ENCODE data around the gene STX8. TPM values are rescaled to one million over a fixed set of nuclear protein-coding genes. Genes with fewer than 3 reads are reported as not detected.
A peak's percentile ranks its signal among the peaks of the same experiment; 100 is the strongest.

The STX8 gene
- total RNA-seq, 1 experiment from 2014 or later, result 38.8 TPM

DNA sequence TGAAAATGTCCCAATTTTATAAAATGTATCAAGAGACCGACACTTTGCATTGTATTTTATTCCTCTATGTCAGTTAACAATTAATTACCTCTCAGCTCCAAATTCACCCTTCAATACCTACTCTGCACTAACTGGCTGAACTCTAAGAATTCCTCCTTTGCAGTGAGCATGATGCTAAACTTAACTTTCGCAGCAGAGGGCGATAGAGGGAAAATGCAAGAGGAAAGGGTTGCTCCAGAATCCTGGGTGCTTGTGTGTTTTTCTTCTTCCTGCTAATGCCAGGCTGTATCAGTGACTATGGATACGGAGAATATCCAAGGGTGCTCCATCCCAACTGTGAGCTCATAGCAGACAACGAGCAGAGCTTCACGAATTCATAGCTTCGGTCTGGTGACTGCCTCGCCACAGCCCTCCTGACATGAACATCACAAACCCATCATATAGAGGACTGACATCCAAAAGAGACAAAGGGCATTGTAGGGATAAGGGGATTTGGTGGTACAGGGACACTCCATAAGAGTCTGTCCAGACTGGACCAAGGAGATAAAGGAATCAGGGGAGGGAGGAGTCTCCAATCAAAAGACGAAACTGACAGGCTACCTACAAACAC is 172.9 kb downstream of the STX8 start:
- Histone ChIP-seq H3K4me2 (ENCODE audit: low read length) (no peak overlapping the region), H3K4me1 (ENCODE audit: control insufficient read depth in 1 of 2, insufficient read depth in 2 of 2, low read length in 2 of 2) (peaks cover 5 to 7% of the 10 kb centered on the region in 2 experiments; a peak in 3 of 4 replicates), H4K20me1 (ENCODE audit: insufficient read depth) (no peaks in the 10 kb centered on the region), H3K4me3 (replicated peaks in 1 of 2; ENCODE audit: low read depth in 1 of 2, low read length in 2 of 2) (no peak overlapping the region), H3K27ac (ENCODE audit: low read depth, low read length) (no peak overlapping the region), H3K9me2 (ENCODE audit: insufficient read depth) (no peaks in the 10 kb centered on the region), H3K9ac (ENCODE audit: low read length) (no peak overlapping the region), H3K36me3 (ENCODE audit: control insufficient read depth in 1 of 2, insufficient read depth in 2 of 2, low read length in 2 of 2) (no peaks in the 10 kb centered on the region), H3K79me2 (ENCODE audit: insufficient read depth, low read length) (no peaks in the 10 kb centered on the region), H3K27me3 (ENCODE audit: insufficient read depth, low read length) (no peaks in the 10 kb centered on the region), H2AFZ (ENCODE audit: low read depth, low read length, poor library complexity, severe bottlenecking) (no peak overlapping the region), H3K9me3 (ENCODE audit: control insufficient read depth in 1 of 2, insufficient read depth in 1 of 2, low read depth in 1 of 2, low read length in 2 of 2) (no peaks in the 10 kb centered on the region)
- peak; percentile 47 for TF ChIP-seq RAD21 (IDR thresholded peaks at IDR 0.05; ENCODE audit: low read depth)
- TF ChIP-seq, protein P1, sequence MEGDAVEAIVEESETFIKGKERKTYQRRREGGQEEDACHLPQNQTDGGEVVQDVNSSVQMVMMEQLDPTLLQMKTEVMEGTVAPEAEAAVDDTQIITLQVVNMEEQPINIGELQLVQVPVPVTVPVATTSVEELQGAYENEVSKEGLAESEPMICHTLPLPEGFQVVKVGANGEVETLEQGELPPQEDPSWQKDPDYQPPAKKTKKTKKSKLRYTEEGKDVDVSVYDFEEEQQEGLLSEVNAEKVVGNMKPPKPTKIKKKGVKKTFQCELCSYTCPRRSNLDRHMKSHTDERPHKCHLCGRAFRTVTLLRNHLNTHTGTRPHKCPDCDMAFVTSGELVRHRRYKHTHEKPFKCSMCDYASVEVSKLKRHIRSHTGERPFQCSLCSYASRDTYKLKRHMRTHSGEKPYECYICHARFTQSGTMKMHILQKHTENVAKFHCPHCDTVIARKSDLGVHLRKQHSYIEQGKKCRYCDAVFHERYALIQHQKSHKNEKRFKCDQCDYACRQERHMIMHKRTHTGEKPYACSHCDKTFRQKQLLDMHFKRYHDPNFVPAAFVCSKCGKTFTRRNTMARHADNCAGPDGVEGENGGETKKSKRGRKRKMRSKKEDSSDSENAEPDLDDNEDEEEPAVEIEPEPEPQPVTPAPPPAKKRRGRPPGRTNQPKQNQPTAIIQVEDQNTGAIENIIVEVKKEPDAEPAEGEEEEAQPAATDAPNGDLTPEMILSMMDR (IDR thresholded peaks at IDR 0.05 in 2 of 3, conservative IDR thresholded peaks at IDR 0.05 in 1 of 3; ENCODE audit: borderline replicate concordance in 1 of 3, insufficient read depth in 1 of 3, low read depth in 2 of 3, low read length in 2 of 3), result peak; percentile 35 to 67 (median 64); a peak in 5 of 6 replicates
- no peak for TF ChIP-seq EZH2phosphoT487 (IDR thresholded peaks at IDR 0.05; ENCODE audit: borderline replicate concordance)
- BruUV-seq (replicated peaks), result no TSS peak
- ATAC-seq (peak; percentile 81), DNase-seq (ENCODE audit: low read depth, low spot score) (peak; percentile 16)
- ChIA-PET RAD21 (ENCODE audit: low non-redundant PET in 1 of 2, low total read pairs in 2 of 2, uncharacterized antibody in 2 of 2, unreplicated experiment in 2 of 2) (no interaction called here), CTCF (interaction anchor here (1.6 kb wide), 1 partner anchor 119 kb away, joined by 4 read pairs; no protein-coding TSS in a partner anchor), POLR2A (no interaction called here)
- intact Hi-C loops (cut with micrococcal nuclease), result loop anchor here (2.0 kb wide), 1 partner anchor 120 kb away; no protein-coding TSS in a partner anchor

DNA sequence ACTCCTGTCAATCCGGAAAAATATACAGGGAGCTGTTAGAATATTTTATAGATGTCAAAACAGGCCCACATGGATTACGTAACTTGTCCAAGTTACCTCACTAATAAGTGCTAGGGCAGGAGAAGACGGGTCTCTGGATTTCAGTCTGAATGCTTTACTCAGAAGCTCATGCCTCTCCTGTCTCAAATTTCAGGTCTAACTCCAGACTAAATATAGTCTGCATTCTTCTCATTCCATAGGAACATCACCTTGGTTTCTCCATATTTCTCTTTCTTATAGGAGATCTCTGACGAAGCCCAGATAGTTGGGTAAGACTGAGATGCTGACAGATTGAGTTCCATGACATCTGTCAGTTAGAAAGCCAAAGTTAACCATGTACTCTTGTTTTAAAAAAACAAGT is 174.2 kb downstream of the STX8 start:
- DNase-seq (ENCODE audit: low read depth, low spot score) (no peak), ATAC-seq (no peak)
- Histone ChIP-seq H3K9me2 (ENCODE audit: insufficient read depth) (no peaks in the 10 kb centered on the region), H3K27ac (ENCODE audit: low read depth, low read length) (no peak overlapping the region), H3K79me2 (ENCODE audit: insufficient read depth, low read length) (no peaks in the 10 kb centered on the region), H3K27me3 (ENCODE audit: insufficient read depth, low read length) (no peaks in the 10 kb centered on the region), H3K9ac (ENCODE audit: low read length) (no peak overlapping the region), H3K4me2 (ENCODE audit: low read length) (peak overlapping the region; percentile 16), H3K9me3 (ENCODE audit: control insufficient read depth in 1 of 2, insufficient read depth in 1 of 2, low read depth in 1 of 2, low read length in 2 of 2) (no peaks in the 10 kb centered on the region), H4K20me1 (ENCODE audit: insufficient read depth) (no peaks in the 10 kb centered on the region), H3K36me3 (ENCODE audit: control insufficient read depth in 1 of 2, insufficient read depth in 2 of 2, low read length in 2 of 2) (no peaks in the 10 kb centered on the region), H2AFZ (ENCODE audit: low read depth, low read length, poor library complexity, severe bottlenecking) (no peak overlapping the region), H3K4me3 (replicated peaks in 1 of 2; ENCODE audit: low read depth in 1 of 2, low read length in 2 of 2) (no peak overlapping the region), H3K4me1 (ENCODE audit: control insufficient read depth in 1 of 2, insufficient read depth in 2 of 2, low read length in 2 of 2) (peaks cover 5 to 7% of the 10 kb centered on the region in 2 experiments; a peak in 3 of 4 replicates)
- CTCF ChIA-PET, result interaction anchor here (1.6 kb wide), 1 partner anchor 120 kb away, joined by 4 read pairs; no protein-coding TSS in a partner anchor
- POLR2A ChIA-PET, result no interaction called here
- intact Hi-C loops (cut with micrococcal nuclease), result no loop called here
- RAD21 ChIA-PET (ENCODE audit: low non-redundant PET in 1 of 2, low total read pairs in 2 of 2, uncharacterized antibody in 2 of 2, unreplicated experiment in 2 of 2), result no interaction called here
- no TSS peak for BruUV-seq (replicated peaks)
- no peak for TF ChIP-seq POLR2AphosphoS5 (IDR thresholded peaks at IDR 0.05; ENCODE audit: low read depth, low read length)
- no peak for TF ChIP-seq CEBPB (IDR thresholded peaks at IDR 0.05; ENCODE audit: low read depth)
- no peak for TF ChIP-seq SIN3A (IDR thresholded peaks at IDR 0.05; ENCODE audit: low read depth)
- no peak for TF ChIP-seq EGR1 (IDR thresholded peaks at IDR 0.05; ENCODE audit: low read depth)
- TF ChIP-seq ZNF274 (IDR thresholded peaks at IDR 0.05; ENCODE audit: low read depth, low read length), result no peak
- TF ChIP-seq SRF (IDR thresholded peaks at IDR 0.05; ENCODE audit: low read depth), result no peak
- TF ChIP-seq YY1 (IDR thresholded peaks at IDR 0.05; ENCODE audit: extremely low read depth, insufficient replicate concordance, low read depth, low read length), result no peak
- no peak for TF ChIP-seq RAD21 (IDR thresholded peaks at IDR 0.05; ENCODE audit: low read depth)
- no peak for TF ChIP-seq EZH2phosphoT487 (IDR thresholded peaks at IDR 0.05; ENCODE audit: borderline replicate concordance)
- TF ChIP-seq, protein P2, sequence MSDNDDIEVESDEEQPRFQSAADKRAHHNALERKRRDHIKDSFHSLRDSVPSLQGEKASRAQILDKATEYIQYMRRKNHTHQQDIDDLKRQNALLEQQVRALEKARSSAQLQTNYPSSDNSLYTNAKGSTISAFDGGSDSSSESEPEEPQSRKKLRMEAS (IDR thresholded peaks at IDR 0.05), result no peak
- TF ChIP-seq TCF7L2 (IDR thresholded peaks at IDR 0.05; ENCODE audit: borderline replicate concordance, extremely low read depth, insufficient read depth, insufficient read length), result no peak
- TF ChIP-seq SP1 (IDR thresholded peaks at IDR 0.05; ENCODE audit: low read depth), result no peak
- TF ChIP-seq, protein P3, sequence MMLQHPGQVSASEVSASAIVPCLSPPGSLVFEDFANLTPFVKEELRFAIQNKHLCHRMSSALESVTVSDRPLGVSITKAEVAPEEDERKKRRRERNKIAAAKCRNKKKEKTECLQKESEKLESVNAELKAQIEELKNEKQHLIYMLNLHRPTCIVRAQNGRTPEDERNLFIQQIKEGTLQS (IDR thresholded peaks at IDR 0.05), result no peak
- TF ChIP-seq CBX3 (IDR thresholded peaks at IDR 0.05; ENCODE audit: low read depth), result no peak
- no peak for TF ChIP-seq JUND (IDR thresholded peaks at IDR 0.05)
